ENCODE data around the gene CDHR5. TPM values are rescaled to one million over a fixed set of nuclear protein-coding genes. Genes with fewer than 3 reads are reported as not detected.

CDHR5 gene
- total and polyA plus RNA-seq, 9 donors = 0.65 to 33.7 (median 1.2) TPM

DNA sequence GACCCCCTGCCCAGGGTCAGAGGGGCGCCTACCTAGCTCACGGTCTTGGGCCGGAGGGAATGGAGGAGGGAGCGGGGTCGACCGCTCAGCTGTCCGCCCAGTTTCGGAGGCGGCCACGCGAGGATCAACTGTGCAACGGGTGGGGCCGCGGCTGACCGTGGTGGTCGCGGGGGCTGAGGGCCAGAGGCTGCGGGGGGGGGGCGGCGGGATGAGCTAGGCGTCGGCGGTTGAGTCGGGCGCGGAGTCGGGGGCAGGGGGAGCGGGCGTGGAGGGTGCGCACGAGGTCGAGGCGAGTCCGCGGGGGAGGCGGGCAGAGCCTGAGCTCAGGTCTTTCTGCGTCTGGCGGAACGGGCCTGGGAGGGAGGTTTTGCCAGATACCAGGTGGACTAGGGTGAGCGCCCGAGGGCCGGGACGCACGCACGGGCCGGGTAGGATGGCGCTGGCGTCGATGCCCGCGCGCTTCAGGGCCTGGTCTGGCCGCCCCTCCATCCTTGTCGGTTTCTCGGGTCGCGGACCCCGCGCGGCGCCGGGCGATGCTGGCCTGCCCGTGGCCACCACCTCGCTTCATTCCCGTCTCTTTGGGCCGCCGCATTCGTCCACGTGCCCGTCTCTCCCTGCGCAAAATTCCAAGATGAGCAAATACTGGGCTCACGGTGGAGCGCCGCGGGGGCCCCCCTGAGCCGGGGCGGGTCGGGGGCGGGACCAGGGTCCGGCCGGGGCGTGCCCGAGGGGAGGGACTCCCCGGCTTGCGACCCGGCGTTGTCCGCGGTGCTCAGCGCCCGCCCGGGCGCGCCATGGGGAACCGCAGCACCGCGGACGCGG lies 12.0 kb upstream of the CDHR5 start, which contains the start of gene DRD4:
DRD4 (plus strand) TSS at position 759 of the 822 bp plus-strand sequence; CDS start at position 795, 36 bp downstream.
- H3K4me3 ChIP-seq (ENCODE audit: low read length) = no peak within 1 kb of the TSS
- 6% methylated on average over 99 of the region's 100 CpGs for WGBS (ENCODE audit: insufficient coverage)
- H3K36me3 ChIP-seq (ENCODE audit: control insufficient read depth, insufficient read depth, low read length) = no peaks in the 10 kb centered on the region
- peaks cover 63% of the 10 kb centered on the region for H3K27me3 ChIP-seq (ENCODE audit: control insufficient read depth, insufficient read depth, low read length)
- peaks cover 28% of the 10 kb centered on the region for H3K4me1 ChIP-seq (ENCODE audit: control insufficient read depth, insufficient read depth, low read length)
- DNase-seq = no peak
- no peak within 1 kb of the TSS for H3K27ac ChIP-seq (ENCODE audit: low read length)
- H3K9me3 ChIP-seq (replicated peaks; ENCODE audit: control insufficient read depth, low read depth, low read length) = no peaks in the 10 kb centered on the region

DNA sequence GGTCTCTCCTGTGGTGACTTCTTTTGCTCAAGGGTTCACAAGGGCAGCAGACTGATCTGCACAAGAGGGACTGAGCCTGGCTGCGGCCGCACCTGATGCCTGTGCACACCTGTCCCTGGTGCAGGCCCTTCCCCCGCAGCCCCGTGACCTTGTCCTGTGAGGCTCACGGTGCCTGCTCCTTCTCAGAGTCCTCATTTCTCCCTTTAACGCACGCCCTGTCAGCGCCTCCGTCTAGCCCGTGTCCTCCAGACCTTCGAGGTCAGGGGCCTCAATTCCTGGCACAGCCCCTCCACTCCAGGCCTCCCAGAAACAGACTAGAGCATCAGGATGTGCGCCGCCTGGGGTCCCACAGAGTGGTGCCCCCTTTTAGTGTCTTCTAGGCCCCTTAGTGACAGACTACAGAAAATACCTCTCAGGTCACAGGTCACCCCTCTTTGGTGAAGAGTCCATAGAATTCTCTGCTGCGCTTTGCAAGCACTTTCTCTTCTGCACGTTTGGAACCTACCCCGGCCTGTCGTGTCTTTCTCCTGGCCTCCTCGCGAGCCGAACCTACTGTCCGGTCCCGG lies 11.3 kb upstream of the CDHR5 start:
- H3K4me3 ChIP-seq (ENCODE audit: low read length) = no peak overlapping the region
- no peaks in the 10 kb centered on the region for H3K9me3 ChIP-seq (replicated peaks; ENCODE audit: control insufficient read depth, low read depth, low read length)
- no peaks in the 10 kb centered on the region for H3K36me3 ChIP-seq (ENCODE audit: control insufficient read depth, insufficient read depth, low read length)
- H3K27ac ChIP-seq (ENCODE audit: low read length) = no peak overlapping the region
- peaks cover 28% of the 10 kb centered on the region for H3K4me1 ChIP-seq (ENCODE audit: control insufficient read depth, insufficient read depth, low read length)
- H3K27me3 ChIP-seq (ENCODE audit: control insufficient read depth, insufficient read depth, low read length) = peaks cover 58% of the 10 kb centered on the region
- 54% methylated on average over 20 of the region's 22 CpGs for WGBS (ENCODE audit: insufficient coverage)
- no peak for DNase-seq

DNA sequence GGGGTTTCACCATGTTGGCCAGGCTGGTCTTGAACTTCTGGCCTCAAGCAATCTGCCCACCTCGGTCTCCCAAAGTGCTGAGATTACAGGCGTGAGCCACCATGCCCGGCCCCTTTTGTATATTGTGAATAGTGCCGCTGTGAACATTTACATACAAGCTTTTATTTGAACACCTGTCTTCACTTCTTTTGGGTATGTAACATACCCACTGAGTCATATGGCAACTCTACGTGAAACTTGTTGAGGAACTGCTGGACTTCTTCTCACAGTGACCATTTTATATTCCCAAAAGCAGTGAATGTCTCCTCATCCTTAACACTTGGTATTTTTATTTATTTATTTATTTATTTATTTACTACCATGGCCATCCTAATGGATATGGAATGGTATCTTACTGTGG lies 6.1 kb upstream of the CDHR5 start:
- no CpG with 5 or more reads among the region's 5 CpGs for WGBS (ENCODE audit: insufficient coverage)
- no peak for DNase-seq
- no peak overlapping the region for H3K27ac ChIP-seq (ENCODE audit: low read length)

DNA sequence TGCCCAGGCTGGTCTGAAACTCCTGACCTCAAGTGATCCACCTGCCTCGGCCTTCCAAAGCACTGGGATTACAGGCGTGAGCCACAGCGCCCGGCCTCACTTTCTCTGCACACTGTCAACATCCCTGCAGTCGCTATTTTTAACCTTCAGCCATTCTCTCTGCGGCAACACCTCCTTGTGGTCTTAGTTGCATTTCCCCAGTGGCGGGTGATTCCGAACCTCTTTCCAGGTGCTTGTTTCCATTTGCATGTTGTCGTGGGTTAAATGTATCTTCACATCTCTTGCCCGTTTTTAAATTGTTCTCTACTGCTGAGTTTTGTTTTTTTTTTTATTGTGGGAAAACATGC lies 4.5 kb upstream of the CDHR5 start:
- peak; percentile 45 for DNase-seq
- 32% methylated on average over 6 of the region's 10 CpGs for WGBS (ENCODE audit: insufficient coverage)
- peak overlapping the region; percentile 82 for H3K27ac ChIP-seq (ENCODE audit: low read length)
- peaks cover 30% of the 10 kb centered on the region for H3K4me1 ChIP-seq (ENCODE audit: control insufficient read depth, insufficient read depth, low read length)
- H3K27me3 ChIP-seq (ENCODE audit: control insufficient read depth, insufficient read depth, low read length) = peaks cover 45% of the 10 kb centered on the region
- no peak overlapping the region for H3K4me3 ChIP-seq (ENCODE audit: low read length)
- H3K36me3 ChIP-seq (ENCODE audit: control insufficient read depth, insufficient read depth, low read length) = no peaks in the 10 kb centered on the region
- no peaks in the 10 kb centered on the region for H3K9me3 ChIP-seq (replicated peaks; ENCODE audit: control insufficient read depth, low read depth, low read length)

More for the DNA sequence above, 6.1 kb upstream of the CDHR5 start:
- Histone ChIP-seq H3K4me3 (ENCODE audit: low read length) (no peak overlapping the region), H3K36me3 (ENCODE audit: control insufficient read depth, insufficient read depth, low read length) (no peaks in the 10 kb centered on the region), H3K9me3 (replicated peaks; ENCODE audit: control insufficient read depth, low read depth, low read length) (no peaks in the 10 kb centered on the region), H3K4me1 (ENCODE audit: control insufficient read depth, insufficient read depth, low read length) (peaks cover 15% of the 10 kb centered on the region), H3K27me3 (ENCODE audit: control insufficient read depth, insufficient read depth, low read length) (peaks cover 41% of the 10 kb centered on the region)

DNA sequence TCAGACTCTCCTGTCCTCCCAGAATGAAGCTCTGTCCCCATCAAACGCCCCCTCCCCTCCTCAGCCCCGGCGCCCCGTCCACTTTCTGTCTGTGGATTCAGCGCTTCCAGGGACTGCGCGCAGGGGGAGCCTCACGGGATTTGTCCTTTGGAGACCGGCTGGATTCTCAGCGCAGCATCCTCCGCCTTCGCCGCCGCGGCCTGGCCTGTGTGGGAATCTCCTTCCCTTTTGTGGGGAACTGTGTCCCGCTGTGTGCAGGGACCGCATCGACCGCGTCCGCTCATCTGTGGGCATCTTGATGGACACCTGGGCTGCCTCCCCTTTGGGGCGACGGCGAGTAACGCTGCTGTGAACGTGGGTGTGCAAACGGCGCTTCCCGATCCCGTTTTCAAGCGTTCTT lies 3.3 kb upstream of the CDHR5 start:
- Histone ChIP-seq H3K27me3 (ENCODE audit: control insufficient read depth, insufficient read depth, low read length) (peaks cover 56% of the 10 kb centered on the region), H3K9me3 (replicated peaks; ENCODE audit: control insufficient read depth, low read depth, low read length) (no peaks in the 10 kb centered on the region), H3K36me3 (ENCODE audit: control insufficient read depth, insufficient read depth, low read length) (peaks cover 4% of the 10 kb centered on the region), H3K4me3 (ENCODE audit: low read length) (no peak overlapping the region), H3K27ac (ENCODE audit: low read length) (peak overlapping the region; percentile 82), H3K4me1 (ENCODE audit: control insufficient read depth, insufficient read depth, low read length) (peaks cover 29% of the 10 kb centered on the region)
- no peak for DNase-seq
- WGBS (ENCODE audit: insufficient coverage) = 88% methylated on average over 26 of the region's 31 CpGs

DNA sequence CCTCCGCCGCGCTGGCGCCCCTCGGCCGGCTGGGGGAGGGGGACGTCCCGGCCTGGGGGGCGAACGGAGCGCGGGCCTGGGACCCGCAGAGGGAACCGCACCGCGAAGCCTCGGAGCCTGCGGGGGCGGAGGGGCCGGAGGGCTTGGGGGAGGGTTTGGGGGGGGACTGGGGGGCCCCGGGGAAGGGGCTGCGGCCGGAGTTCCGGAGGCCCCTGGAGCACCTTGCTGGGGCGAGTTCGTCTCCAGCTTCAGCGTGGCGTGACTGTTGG lies 2.5 kb upstream of the CDHR5 start:
- 16% methylated on average over 7 of the region's 28 CpGs for whole genome bisulfite sequencing (ENCODE audit: insufficient coverage)
- Histone ChIP-seq H3K27me3 (ENCODE audit: control insufficient read depth, insufficient read depth, low read length) (peaks cover 56% of the 10 kb centered on the region), H3K4me3 (ENCODE audit: low read length) (no peak overlapping the region), H3K9me3 (replicated peaks; ENCODE audit: control insufficient read depth, low read depth, low read length) (no peaks in the 10 kb centered on the region), H3K36me3 (ENCODE audit: control insufficient read depth, insufficient read depth, low read length) (peaks cover 4% of the 10 kb centered on the region), H3K27ac (ENCODE audit: low read length) (no peak overlapping the region), H3K4me1 (ENCODE audit: control insufficient read depth, insufficient read depth, low read length) (peaks cover 28% of the 10 kb centered on the region)
- no peak for DNase-seq

DNA sequence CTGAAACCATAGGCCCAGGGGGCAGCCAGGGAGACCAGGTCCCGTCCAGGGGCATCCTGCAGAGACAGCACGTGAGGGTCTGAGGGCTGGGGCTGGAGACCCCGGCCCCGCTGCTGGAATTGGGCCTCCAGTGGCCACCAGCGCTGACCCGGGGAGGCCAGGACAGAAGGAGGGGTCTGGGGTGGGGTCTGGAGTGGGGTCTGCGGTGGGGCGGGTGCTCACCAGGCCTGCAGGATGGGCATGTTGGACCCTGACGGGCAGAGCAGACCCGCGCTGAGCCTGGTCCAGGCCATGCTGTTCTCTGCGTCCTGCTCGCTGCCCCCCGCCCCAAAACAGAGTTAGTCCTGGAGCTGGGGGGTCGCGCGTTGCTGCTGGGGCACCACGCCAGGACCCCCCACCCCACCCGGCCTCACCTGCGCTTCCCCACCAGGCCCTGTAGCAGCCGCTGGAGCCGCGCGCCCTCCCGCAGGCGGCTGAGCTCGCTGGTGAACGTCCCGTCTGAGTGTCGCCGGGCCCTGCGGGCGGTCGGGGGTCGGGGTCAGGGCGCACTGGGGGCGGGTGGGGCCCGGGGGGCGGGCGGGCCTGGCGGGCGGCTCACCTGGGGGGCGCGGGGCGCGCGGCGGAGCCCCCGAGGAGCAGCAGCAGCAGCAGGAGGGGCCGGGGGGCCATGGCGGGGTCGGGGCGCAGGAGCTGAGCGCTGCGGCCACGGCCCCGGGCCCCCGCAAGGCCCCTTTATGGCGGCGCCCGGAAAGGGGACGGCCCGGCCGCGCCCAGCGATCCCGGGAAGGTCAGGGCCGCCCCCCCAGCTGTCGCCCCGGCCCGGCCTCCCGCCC lies 1.9 kb upstream of the CDHR5 start, which contains the start of gene SCT:
SCT (minus strand) TSS at position 707 of the 833 bp plus-strand sequence; CDS start at position 669, 38 bp downstream.
- Histone ChIP-seq H3K9me3 (replicated peaks; ENCODE audit: control insufficient read depth, low read depth, low read length) (no peaks in the 10 kb centered on the region), H3K4me3 (ENCODE audit: low read length) (peak within 1 kb of the TSS; percentile 39), H3K27ac (ENCODE audit: low read length) (peak within 1 kb of the TSS; percentile 82), H3K36me3 (ENCODE audit: control insufficient read depth, insufficient read depth, low read length) (peaks cover 4% of the 10 kb centered on the region), H3K27me3 (ENCODE audit: control insufficient read depth, insufficient read depth, low read length) (peaks cover 56% of the 10 kb centered on the region), H3K4me1 (ENCODE audit: control insufficient read depth, insufficient read depth, low read length) (peaks cover 28% of the 10 kb centered on the region)
- 4% methylated on average over 51 of the region's 72 CpGs for WGBS (ENCODE audit: insufficient coverage)
- DNase-seq = peak; percentile 25

DNA sequence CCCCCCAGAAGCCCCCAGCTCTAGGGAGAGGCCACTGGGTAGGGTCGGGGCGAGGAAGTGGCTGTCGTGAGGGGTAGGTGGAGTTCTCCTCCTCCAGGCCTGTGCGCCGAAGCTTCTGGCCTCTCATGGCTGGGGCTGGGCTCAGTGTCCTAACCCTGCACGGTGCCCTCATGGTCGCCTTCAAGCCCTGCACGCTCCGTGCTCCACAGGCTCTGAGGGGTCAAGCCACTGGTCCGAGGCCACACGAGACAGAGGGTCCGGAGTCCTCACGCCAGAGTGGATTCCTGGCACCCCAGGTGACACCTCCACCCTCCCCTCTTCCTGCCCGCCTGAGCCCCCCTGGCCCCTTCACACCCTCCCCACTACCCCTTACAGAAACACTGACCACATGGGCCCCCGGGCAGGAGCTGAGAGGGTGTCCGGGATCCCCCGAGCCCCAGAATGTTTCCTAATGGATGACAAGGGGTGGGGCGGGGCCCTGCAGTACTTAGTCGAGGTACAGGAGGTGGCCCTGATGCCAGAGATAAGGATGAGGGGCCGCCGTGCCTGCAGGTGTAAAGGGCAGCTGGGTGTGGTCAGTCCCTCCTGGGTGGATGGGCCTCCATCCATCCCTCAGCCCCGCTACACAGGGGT lies 997 bp upstream of the CDHR5 start:
- Histone ChIP-seq H3K27ac (ENCODE audit: low read length) (peak overlapping the region; percentile 51), H3K9me3 (replicated peaks; ENCODE audit: control insufficient read depth, low read depth, low read length) (no peaks in the 10 kb centered on the region), H3K27me3 (ENCODE audit: control insufficient read depth, insufficient read depth, low read length) (peaks cover 56% of the 10 kb centered on the region), H3K36me3 (ENCODE audit: control insufficient read depth, insufficient read depth, low read length) (peaks cover 4% of the 10 kb centered on the region), H3K4me3 (ENCODE audit: low read length) (peak overlapping the region; percentile 39), H3K4me1 (ENCODE audit: control insufficient read depth, insufficient read depth, low read length) (peaks cover 28% of the 10 kb centered on the region)
- no peak for DNase-seq
- WGBS (ENCODE audit: insufficient coverage) = 44% methylated on average over 19 of the region's 22 CpGs

DNA sequence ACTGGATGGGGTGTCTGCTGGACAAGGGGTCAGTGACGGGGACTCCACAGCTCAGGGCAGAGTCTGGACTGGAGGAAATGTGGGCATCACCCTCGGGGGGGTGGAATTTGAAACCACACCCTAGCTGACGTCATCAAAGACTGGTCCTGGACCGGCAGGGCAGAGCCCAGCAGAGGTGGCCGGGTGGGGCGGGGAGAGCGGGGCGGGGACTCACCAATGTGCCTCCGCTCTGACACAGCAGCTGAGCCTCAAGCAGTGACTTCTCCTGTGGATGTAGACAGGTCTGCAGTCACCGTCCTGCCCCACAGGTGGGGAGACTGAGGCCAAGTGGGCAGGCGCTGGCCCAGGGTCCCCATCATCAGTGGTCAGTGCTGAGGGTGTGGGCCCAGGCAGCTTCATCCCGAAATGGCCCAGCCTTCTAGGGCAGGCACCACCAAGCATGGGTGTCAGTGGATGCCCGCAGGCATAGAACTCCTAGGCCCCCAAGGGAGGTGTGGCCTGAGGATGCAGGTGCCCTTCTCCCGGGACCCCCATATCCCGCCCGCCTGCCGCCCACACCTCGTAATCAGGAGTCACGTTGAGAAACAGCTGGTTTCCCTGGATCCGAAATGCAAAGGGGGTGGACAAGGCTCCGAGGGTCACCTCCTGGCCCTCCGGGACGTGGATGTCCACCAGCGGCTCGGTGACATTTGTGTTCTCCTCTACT lies 603 bp downstream of the CDHR5 start:
- Histone ChIP-seq H3K27ac (ENCODE audit: low read length) (no peak overlapping the region), H3K4me1 (ENCODE audit: control insufficient read depth, insufficient read depth, low read length) (peaks cover 26% of the 10 kb centered on the region), H3K36me3 (ENCODE audit: control insufficient read depth, insufficient read depth, low read length) (peaks cover 10% of the 10 kb centered on the region), H3K4me3 (ENCODE audit: low read length) (no peak overlapping the region), H3K27me3 (ENCODE audit: control insufficient read depth, insufficient read depth, low read length) (peaks cover 51% of the 10 kb centered on the region), H3K9me3 (replicated peaks; ENCODE audit: control insufficient read depth, low read depth, low read length) (no peaks in the 10 kb centered on the region)
- WGBS (ENCODE audit: insufficient coverage) = 58% methylated on average over 19 of the region's 25 CpGs
- DNase-seq = no peak
